HG02610 (cell line): Measurements from ENCODE around the gene LDHB.
"Not testable (repeated sequence)": the region's sequence is repeated elsewhere in the genome, so short reads cannot be mapped to it uniquely, and the experiment has no call there.

Experiments used
- ATAC-seq: cut with Tn5 transposase; IDR thresholded peaks from one replicate; pipeline ENCODE4 v1.9.1; 2021; ENCODE audit warnings: mild to moderate bottlenecking, moderate library complexity; ENCODE audit not compliant: unreplicated experiment

LDHB gene

DNA sequence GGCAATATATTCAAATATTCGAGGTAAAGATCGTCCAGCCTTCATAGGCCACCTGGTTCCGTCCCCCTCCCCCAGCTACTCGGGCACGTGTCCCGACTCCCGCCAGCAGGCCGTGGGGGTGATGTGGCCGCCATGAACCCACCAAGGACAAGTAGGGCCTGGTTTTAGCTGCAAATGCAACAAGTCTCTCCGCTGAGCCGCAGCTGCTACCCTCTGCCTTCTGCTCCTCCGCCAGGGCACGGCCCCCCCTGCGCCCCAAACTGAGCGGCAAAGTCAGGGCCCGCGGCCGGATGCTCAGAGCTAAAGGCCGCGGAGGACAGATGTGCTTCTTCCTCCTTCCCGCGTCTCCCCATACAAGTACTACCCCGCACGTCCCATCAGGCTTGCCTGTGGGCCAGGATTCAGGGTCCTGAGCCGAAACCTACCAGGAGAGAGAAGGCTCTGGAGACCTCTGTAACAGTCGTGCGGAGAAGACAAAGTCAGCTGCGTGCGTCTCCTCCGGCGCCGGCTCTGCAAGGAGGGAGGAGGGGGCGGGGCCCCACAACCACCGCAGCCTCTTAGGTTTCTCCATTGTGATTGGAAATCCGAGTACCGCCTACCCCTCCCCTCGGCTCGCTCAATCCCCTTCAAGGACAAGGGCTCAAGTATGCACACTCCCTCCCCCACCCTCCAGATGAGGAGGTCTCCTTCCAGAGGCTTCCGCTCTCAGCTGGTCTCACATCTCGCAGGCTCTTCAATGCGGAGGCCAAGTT lies at the start of gene LDHB:
LDHB (minus strand) TSS at position 517 of the 752 bp plus-strand sequence. CDS start 3,171 bp downstream, outside the sequence.
- ATAC-seq, result peak; percentile 98

DNA sequence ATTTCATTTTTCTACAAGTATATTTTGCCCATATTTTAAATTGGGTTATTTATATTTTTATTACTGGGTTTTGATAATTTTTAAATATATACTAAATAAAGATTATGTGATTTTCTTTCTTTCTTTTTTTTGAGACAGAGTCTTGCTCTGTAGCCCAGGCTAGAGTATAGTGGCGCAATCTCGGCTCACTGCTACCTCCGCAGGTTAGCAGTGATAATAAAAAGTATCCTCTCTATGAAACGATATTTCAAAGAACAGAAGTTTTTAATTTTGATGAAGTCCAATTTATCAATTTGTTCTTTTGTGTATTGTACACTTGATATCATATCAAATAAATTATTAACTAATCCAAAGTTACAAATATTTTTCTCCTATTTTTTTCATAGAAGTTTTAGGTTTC lies 47.2 kb upstream of the LDHB start:
- ATAC-seq, result no peak

DNA sequence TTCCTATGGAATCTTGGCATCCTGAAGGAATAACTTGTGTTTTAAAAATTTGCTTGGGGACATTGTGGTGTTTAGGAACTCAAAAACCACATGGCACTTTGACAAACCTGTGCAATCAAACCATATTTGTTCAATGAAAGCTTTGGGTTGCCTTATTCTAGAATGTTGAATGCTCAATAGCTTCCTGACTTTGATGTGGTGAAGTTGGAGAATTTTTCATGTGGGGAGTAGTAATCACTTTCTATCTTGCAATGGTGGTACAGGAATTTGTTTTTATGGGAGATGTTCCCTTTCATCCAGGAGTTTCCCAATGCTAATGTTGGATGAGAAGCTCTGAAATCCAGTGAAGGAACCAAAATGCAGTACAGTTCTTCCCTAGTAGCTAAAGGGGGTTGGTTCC lies 42.2 kb upstream of the LDHB start:
- ATAC-seq, result no peak

DNA sequence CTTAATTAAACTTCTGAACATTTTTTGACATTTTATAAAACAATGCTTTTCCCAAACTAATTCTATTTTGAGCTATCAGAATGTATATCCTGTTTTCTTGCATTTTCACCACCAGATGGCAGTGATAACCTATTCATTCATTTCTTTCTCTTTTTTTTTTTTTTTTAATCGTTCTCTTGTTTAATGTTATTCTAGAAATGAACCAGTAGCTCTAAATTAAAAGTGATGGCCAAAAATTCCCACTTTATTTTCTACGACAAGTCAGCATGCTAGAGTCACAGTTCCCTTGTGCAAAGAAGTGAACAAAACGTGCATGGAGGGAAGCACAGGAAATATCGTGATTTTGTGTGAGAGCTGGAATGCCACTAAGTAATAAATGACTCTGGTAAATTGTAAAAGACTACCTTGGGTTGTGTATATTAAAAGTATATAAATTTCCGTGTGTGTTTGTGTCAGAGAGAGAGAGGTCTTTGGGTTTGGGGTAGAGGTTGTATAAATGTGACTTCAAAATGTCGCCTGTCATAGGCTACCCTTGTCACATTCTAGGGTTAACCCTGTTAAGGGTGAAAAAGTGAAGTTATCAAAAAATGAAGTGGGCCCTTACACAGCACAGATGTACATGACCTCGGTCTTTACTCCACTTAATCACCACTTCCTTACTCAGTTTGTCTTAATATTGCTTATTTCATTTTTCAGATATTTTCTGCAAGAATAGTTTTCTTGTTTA lies 40.4 kb upstream of the LDHB start:
- no peak for ATAC-seq

DNA sequence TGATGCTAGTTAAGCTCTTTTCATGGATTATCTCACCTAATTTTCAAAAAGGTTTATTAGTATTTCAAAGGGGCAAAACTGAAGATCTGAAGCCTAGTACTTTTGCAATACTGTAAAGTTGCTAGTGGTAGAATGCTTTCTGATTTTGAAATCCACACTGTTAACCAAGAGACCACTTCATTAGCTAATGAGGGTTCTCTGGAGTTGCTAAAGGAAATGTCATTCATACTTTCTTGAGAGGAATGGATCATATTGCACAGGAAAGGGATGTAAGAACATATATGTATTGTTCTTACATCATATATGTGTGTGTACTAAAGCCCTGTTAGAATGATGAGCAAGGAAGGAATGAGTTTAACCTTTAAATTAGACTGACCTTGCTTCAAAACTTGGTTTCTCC lies 39.0 kb upstream of the LDHB start:
- no peak for ATAC-seq

DNA sequence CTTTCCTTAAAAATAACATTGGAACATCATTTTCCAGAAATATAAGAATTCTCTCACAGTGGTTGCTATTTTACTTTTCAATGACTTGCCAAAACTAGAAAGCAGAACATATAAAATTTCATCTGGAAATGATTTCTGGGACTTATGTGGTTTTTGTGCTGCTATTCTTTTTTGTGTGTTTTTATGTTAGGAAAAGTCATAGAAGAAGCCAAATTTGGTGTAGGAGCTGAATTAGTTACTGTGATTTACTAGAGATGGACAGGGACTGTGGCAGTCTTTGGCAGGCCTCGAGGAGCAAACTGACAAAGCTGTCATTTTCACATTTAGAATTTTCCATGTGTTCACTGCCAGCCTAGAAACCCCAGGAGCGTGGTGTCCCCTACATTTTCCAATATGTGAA lies 38.3 kb upstream of the LDHB start:
- no peak for ATAC-seq

DNA sequence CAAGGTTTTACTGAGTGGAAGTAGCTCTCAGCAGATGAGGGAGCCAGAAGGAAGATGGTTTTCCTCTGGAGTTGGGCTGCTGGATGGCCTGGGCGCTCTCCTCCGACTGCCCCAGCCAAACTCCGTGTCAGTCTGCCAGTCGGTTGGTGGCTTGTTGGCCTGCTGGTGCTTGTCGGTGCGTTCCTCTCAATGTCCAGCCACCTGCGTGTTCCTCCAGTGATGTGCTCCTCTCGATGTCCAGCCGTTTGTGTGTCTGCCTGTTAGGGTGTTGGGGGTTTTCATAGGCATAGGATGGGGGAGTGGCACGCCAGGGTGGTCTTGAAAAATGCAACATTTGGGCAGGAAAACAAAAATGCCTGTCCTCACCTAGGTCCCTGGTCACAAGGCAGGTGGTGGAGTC lies 37.0 kb upstream of the LDHB start:
- ATAC-seq, result no peak

DNA sequence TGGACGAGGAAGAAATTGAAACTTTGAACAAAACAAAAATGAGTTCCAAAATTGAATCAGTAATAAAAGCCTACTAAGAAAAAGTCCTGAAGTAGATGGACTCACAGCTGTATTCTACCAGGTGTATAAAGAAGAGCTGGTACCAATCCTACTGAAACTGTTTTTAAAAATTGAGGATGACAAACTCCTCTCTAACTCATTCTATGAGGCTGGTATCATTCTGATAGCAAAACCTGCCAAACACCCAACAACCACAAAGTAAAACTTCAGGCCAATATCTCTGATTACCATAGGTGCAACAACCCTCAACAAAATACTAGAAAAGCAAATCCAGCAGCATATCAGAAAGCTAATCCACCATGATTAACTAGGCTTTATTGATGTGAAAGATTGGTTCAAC lies 33.9 kb upstream of the LDHB start:
- no peak for ATAC-seq

DNA sequence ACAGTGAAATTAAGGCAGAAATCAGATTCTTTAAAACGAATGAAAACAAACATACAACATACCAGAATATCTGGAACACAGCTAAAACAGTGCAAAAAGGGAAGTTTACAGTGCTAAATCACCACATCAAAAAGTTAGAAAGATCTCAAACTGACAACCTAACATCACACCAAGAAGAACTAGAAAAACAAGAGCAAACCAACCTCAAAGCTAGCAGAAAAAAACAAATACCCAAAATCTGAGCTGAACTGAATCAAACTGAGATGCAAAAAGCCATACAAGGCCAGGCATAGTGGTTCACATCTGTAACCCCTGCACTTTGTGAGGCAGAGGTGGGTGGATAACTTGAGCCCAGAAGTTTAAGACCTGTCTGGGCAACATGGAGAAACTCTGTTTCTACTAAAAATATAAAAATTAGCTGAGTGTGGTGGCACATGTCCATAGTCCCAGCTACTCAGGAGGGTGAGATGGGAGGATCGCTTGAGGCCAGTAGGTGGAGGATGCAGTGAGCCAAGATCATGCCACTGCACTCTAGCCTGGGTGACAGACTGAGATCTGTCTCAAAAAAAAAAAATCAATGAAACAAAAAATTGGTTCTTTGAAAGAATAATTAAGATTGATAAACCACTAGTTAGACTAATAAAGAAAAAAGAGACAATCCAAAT lies 33.2 kb upstream of the LDHB start:
- ATAC-seq, result no peak

DNA sequence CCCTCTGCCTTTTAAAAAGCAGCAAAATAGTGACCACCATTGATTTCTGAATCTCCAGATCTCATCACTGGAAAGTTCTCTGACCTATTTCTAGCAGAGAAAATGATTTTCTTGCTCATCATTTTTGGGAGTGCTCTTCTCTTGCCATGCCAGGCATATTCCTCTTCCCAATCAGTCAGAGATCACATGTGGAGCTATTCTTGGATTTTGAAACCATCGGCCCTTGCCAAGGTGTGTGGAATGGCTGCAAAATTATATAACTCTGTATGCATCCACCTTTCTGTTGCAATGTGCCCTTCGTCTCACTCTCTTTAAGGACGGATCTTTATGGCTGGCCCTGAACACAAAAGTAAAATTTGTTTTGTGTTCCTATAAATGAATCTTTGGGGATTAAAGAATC lies 25.5 kb upstream of the LDHB start:
- no peak for ATAC-seq

DNA sequence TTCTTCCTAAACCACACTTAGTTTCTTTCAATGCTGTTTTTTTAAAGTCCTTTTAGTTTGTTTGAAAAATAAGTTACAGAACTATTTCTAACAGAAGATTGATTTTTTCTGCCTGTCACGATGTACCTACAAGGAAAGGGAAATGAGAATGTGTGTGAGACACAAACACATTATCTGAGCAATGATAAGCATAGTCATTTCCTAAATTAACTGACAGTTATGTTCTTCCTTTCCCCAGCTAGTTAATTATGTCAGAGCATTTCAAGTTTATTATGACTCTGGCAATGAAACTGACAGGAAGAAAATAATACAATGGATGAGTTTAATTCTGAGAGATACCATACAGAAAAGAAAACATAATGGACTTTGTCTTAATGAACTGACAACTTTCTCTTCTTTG lies 21.3 kb upstream of the LDHB start:
- no peak for ATAC-seq

DNA sequence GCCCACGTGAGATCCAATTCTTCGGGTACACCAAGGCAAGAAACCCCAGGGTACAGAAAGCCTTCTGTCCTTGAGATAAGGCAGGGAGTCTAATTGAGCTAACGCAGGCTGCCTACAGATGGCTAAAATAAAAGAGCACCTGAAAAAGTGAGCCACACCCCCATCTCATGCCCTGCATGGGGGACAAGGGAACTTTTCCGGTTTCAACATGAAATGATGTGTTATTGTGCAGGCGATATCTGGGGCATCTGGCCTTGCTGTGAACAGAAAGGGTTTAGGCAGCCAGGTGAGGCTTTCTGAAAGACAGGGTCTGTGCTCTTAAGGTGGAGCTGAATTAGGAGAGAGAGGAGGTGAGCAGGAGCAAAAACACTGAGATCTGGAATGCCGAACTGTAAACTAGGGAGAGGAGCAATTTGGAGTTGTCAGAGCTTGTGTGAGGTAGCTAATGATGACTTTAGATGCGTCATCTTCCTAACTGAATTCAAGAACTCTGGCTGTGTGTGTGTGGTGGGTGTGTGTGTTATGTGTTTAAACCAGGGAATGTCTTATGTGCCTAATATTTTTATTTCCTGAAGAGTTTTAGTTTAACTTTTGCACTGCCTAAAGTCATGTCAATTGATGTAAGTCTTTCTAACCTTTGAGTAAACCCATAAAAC lies 20.1 kb upstream of the LDHB start:
- ATAC-seq, result no peak

DNA sequence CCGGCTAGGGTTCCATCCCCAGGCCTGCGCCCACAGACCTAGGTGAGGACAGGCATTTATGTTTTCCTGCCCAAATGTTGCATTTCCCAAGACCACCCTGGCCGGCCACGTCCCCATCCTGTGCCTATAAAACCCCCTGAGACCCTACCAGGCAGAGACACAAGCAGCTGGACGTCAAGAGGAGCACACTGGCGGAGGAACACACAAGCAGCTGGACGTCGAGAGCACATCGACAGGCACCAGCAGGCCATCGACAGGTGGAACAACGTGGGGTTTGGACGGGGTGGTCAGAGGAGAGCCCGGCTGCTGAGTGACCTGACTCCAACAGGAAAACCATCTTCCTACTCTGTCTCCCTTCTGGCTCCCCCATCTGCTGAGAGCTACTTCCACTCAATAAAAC lies 19.6 kb upstream of the LDHB start:
- ATAC-seq, result no peak

DNA sequence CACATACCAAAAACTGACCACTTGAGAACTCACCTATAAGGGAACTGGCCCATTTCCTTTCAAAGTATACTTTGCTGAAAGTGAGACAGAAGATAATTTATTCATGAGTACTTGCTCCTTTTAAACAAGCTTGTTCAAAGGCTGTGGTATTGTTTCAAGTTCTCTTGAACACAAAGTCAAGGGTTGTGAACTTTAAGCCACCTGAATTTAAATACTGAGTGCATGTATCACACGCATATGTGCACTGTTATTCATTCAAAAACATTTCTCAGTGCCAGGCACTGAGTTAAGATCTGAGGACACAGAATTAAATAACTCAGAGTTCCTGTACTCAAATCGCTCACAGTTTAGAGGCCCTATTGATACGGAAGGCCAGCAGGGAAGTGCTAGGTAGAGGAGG lies 19.1 kb upstream of the LDHB start:
- ATAC-seq, result no peak

DNA sequence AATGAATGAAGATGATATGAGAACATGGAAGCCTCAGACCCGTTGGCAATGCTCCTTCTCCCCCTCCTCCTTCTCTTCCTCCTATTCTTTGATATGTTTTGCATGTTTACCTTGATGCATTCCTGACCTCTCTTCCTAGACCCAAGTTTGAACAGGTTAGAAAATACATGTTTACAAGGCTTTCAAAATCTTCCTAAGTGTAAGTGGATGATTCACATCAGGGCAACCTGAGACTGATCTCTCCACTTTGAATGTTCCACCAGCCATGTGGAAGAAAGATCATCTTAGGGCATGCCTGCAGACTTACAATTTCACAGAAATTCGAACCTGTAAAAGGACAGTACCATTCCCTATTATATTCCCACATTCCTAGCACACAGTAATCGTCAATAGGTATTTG lies 18.0 kb upstream of the LDHB start:
- ATAC-seq, result no peak

DNA sequence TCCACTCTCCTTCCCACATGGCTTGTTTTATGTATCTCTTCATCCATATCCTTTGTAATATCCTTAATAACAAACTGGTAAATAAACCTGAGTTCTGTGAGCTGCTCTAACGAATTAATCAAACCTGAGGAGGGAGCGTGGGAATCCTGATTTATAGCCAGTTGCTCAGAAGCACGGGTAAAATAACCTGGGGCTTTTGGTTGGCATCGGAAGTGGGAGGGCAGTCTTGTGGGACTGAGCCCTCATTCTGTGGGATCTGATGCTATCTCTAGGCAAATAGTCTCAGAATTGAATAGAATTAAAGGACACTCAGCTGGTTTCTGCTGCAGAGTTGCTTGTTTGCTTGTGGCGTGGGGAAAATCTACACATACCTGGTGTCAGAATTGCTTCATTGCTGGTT lies 17.5 kb upstream of the LDHB start:
- ATAC-seq, result no peak

DNA sequence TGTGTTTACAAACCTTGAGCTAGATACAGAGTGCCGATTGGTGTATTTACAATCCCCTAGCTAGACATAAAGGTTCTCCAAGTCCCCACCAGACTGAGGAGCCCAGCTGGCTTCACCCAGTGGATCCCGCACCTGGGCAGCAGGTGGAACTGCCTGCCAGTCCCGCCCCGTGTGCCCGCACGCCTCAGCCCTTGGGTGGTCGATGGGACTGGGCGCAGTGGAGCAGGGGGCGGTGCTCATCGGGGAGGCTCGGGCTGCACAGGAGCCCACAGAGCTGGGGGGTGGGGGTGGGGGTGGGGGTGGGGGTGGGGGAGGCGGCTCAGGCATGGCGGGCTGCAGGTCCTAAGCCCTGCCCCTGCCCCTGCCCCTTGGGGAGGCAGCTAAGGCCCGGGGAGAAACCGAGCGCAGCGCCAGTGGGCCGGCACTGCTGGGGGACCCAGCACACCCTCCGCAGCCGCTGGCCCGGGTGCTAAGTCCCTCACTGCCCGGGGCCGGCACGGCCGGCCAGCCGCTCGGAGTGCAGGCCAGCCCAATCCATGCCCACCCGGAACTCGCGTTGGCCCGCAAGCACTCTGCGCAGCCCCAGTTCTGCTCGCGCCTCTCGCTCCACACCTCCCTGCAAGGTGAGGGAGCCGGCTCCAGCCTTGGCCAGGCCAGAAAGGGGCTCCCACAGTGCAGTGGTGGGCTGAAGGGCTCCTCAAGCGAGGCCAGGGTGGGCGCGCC lies 16.3 kb upstream of the LDHB start:
- not testable (repeated sequence) for ATAC-seq

DNA sequence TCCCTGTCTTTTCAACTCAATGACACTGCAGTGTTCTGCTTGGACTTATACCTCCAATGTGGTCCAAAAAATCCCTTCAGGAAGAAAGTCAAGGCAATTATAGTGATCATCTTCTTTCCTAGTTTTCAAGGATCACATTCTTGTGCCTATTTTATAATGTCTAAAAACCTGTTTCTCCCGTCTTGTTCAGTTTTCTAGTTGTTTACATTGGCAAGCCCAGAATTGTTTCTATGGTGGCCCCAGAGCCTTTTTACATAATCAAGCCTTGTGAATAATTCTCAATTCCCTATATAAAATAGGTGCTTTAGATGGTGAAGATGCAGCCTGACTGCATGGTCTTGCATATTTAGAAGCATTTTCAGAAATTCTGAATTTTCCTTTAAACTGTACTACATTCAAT lies 14.5 kb upstream of the LDHB start:
- ATAC-seq, result no peak

DNA sequence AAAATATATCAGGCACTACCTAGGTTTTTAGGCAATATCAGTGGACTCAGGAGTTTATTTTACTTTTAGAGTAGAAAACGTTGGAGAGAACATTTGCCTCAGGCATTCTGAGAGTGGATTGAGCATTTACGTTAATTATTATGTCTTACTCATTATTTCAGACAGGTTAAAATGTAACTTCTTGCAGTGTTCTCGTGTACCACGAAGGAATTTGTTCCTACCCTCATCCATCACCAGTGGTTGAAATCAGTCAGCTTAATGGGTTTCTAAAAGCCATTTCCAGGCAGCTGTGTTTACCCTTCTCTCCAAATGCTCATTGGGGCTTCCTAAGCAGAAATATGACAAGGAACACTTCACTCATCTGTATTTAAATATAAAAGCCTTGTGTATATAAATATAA lies 9.1 kb upstream of the LDHB start:
- ATAC-seq, result no peak

DNA sequence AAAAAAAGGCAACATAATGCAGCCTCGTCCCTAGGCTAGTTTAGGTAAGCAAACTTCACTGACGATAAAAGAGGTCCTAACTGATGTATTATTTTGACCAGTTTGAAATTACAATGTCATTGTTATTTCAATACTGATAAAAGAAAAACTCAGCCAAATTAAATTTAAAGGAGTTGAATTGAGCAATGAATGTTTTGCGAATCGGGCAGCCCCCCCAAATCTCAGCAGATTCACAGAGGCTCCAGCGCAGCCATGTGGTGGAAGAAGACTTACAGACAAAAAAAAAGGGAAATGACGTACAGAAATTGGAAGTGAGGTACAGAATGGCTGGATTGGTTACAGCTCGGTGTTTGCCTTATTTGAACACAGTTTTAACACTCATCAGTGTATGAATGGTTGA lies 8.2 kb upstream of the LDHB start:
- no peak for ATAC-seq
